DND-41 (cell line): ENCODE data around the gene UBE3C.

ENCODE experiments used
- ATAC-seq: fragments of 200-7000 bp; cut with Tn5 transposase; 3 replicates; pipeline ENCODE4 v1.9.1; 2021; ENCODE audit warnings: low read depth; ENCODE audit not compliant: insufficient read depth
- DNase-seq: peaks from one replicate; pipeline ENCODE4 v3.0.0-alpha.2; 2020
- H2AFZ ChIP-seq: 2 replicates; pipeline ENCODE4 v1.6.0; 2012; ENCODE audit warnings: low read depth, low read length
- H3K27ac ChIP-seq: 2 replicates; pipeline ENCODE4 v1.5.1; 2012; ENCODE audit warnings: low read length, inconsistent platforms
- H3K27me3 ChIP-seq: fragments of 200-600 bp; sonication (generic); 2 replicates; pipeline ENCODE4 v1.6.0; 2012; ENCODE audit warnings: low read length, mild to moderate bottlenecking, inconsistent platforms; ENCODE audit not compliant: insufficient read depth, poor library complexity
- H3K36me3 ChIP-seq: 2 replicates; pipeline ENCODE4 v1.5.1; 2012; ENCODE audit warnings: low read length, inconsistent platforms; ENCODE audit not compliant: insufficient read depth
- H3K4me1 ChIP-seq: 2 replicates; pipeline ENCODE4 v1.5.1; 2012; ENCODE audit warnings: mild to moderate bottlenecking, low read length; ENCODE audit not compliant: insufficient read depth
- H3K4me2 ChIP-seq: 2 replicates; pipeline ENCODE4 v1.6.0; 2012; ENCODE audit warnings: mild to moderate bottlenecking, moderate library complexity, low read length, inconsistent platforms; ENCODE audit not compliant: insufficient read depth
- H3K4me3 ChIP-seq, 2 experiments: fragments of 200-600 bp in 1 of 2; shearing (Covaris generic) in 1 of 2; 2 replicates each; pipeline ENCODE4 v1.5.1; 2012 to 2016; ENCODE audit warnings: inconsistent platforms in 2 of 2, low read length in 2 of 2, mild to moderate bottlenecking in 2 of 2, low read depth in 1 of 2, moderate library complexity in 1 of 2
- H3K79me2 ChIP-seq: 2 replicates; pipeline ENCODE4 v1.6.0; 2012; ENCODE audit warnings: low read length, inconsistent platforms; ENCODE audit not compliant: insufficient read depth
- H3K9ac ChIP-seq: 2 replicates; pipeline ENCODE4 v1.6.0; 2012; ENCODE audit warnings: low read depth, mild to moderate bottlenecking, inconsistent platforms, low read length, moderate library complexity
- H3K9me3 ChIP-seq: 2 replicates; pipeline ENCODE4 v1.5.1; 2012; ENCODE audit warnings: low read length, moderate library complexity, mild to moderate bottlenecking, inconsistent platforms; ENCODE audit not compliant: insufficient read depth, severe bottlenecking
- H4K20me1 ChIP-seq: 2 replicates; pipeline ENCODE4 v1.6.0; 2012; ENCODE audit warnings: low read length; ENCODE audit not compliant: insufficient read depth
- CTCF ChIP-seq: IDR thresholded peaks from 2 replicates; pipeline ENCODE4 v1.5.1; 2012; ENCODE audit warnings: borderline replicate concordance, low read length, moderate library complexity, mild to moderate bottlenecking; ENCODE audit not compliant: poor library complexity, severe bottlenecking; ENCODE audit errors: extremely low read depth
- EZH2 ChIP-seq: IDR thresholded peaks from 3 replicates; pipeline ENCODE4 v1.6.1; 2012; ENCODE audit warnings: borderline replicate concordance, low read depth, mild to moderate bottlenecking, moderate library complexity, low read length, inconsistent platforms; ENCODE audit not compliant: severe bottlenecking

UBE3C gene

GRCh38 chr7:157222687-157223086, 84.0 kb downstream of the UBE3C start:
- no peak for ATAC-seq
- no peak overlapping the region for H2AFZ ChIP-seq
- DNase-seq: no peak
- H4K20me1 ChIP-seq: no peaks in the 10 kb centered on the region
- H3K27ac ChIP-seq: no peak overlapping the region
- H3K4me3 ChIP-seq: no peak overlapping the region
- TF ChIP-seq CTCF (no peak), EZH2 (no peak)
- peaks cover 81% of the 10 kb centered on the region for H3K36me3 ChIP-seq
- no peaks in the 10 kb centered on the region for H3K27me3 ChIP-seq
- no peak overlapping the region for H3K9ac ChIP-seq
- H3K9me3 ChIP-seq: no peaks in the 10 kb centered on the region
- H3K4me2 ChIP-seq: no peak overlapping the region
- H3K79me2 ChIP-seq: no peaks in the 10 kb centered on the region; the same call in 1 of the 2 replicates
- H3K4me1 ChIP-seq: no peaks in the 10 kb centered on the region

GRCh38 chr7:157224627-157225026, 85.9 kb downstream of the UBE3C start:
- H3K9ac ChIP-seq: no peak overlapping the region
- ATAC-seq (peak; percentile 52; the same call in 1 of the 3 replicates), DNase-seq (no peak)
- peaks cover 82% of the 10 kb centered on the region for H3K36me3 ChIP-seq
- H3K4me2 ChIP-seq: no peak overlapping the region
- H3K4me3 ChIP-seq: no peak overlapping the region
- TF ChIP-seq CTCF: peak; percentile 28
- no peak for TF ChIP-seq EZH2
- no peak overlapping the region for H3K27ac ChIP-seq
- H2AFZ ChIP-seq: no peak overlapping the region
- H3K9me3 ChIP-seq: no peaks in the 10 kb centered on the region
- no peaks in the 10 kb centered on the region for H3K4me1 ChIP-seq
- no peaks in the 10 kb centered on the region for H3K27me3 ChIP-seq
- H3K79me2 ChIP-seq: peaks cover 3% of the 10 kb centered on the region; the same call in 1 of the 2 replicates
- peaks cover 5% of the 10 kb centered on the region; the same call in 1 of the 2 replicates for H4K20me1 ChIP-seq

- DNase-seq: peak; percentile 31
Observed at GRCh38 chr7:157228864-157229422, 90.2 kb downstream of the UBE3C start.

More at GRCh38 chr7:157228864-157229422, 90.2 kb downstream of the UBE3C start:
- no peaks in the 10 kb centered on the region for H3K27me3 ChIP-seq
- TF ChIP-seq CTCF (peak; percentile 54), EZH2 (no peak)
- no peak overlapping the region for H3K9ac ChIP-seq
- peaks cover 12% of the 10 kb centered on the region; the same call in 1 of the 2 replicates for H4K20me1 ChIP-seq
- no peak overlapping the region for H3K27ac ChIP-seq
- no peak overlapping the region for H2AFZ ChIP-seq
- no peak overlapping the region for H3K4me2 ChIP-seq
- no peak overlapping the region for H3K4me3 ChIP-seq
- H3K4me1 ChIP-seq: no peaks in the 10 kb centered on the region
- peak; percentile 72 for ATAC-seq
- H3K36me3 ChIP-seq: peaks cover 84% of the 10 kb centered on the region
- H3K9me3 ChIP-seq: no peaks in the 10 kb centered on the region
- H3K79me2 ChIP-seq: peaks cover 3% of the 10 kb centered on the region; the same call in 1 of the 2 replicates
